CD4-positive, alpha-beta T cell treated with Interleukin-12 subunit alpha and Interleukin-12 subunit beta, for 1 hour (primary cell): ENCODE results near the gene SCFD1.
"Not testable (repeated sequence)": the region's sequence is repeated elsewhere in the genome, so short reads cannot be mapped to it uniquely, and the experiment has no call there.

Experiments
- DNase-seq: peaks from one replicate; pipeline ENCODE4 v3.0.0-alpha.2; 2020

Gene SCFD1

GRCh38 chr14:30680776-30681175 is 58.7 kb downstream of the SCFD1 start:
- not testable (repeated sequence) for DNase-seq

DNA sequence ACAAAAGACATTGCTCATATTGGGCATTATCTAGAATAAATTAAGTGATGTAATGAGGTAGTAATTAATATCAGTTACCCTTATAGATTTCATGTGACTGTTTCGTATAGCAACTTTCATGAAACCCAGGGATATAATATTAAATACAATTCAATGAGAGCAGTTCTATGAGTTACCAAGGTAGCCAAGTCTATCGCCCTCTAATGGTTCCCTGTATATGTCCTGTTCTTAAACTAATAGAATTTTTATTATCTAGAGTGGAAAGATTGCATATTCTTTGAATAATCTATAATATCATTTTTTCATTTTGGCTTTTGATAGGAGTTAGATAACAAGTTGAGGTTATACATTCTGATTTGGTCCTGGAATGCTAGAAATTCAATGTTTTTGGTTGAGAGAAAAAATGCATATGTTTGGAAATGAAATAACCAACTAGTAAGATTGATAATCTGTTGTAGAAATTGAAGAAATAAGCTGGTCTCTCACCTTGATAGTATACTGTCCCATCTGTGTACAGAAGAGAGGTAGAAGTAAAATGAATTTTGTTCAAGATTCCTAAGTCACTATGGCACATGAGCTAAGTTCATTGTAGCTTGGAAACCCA is 59.7 kb downstream of the SCFD1 start:
- no peak for DNase-seq

DNA sequence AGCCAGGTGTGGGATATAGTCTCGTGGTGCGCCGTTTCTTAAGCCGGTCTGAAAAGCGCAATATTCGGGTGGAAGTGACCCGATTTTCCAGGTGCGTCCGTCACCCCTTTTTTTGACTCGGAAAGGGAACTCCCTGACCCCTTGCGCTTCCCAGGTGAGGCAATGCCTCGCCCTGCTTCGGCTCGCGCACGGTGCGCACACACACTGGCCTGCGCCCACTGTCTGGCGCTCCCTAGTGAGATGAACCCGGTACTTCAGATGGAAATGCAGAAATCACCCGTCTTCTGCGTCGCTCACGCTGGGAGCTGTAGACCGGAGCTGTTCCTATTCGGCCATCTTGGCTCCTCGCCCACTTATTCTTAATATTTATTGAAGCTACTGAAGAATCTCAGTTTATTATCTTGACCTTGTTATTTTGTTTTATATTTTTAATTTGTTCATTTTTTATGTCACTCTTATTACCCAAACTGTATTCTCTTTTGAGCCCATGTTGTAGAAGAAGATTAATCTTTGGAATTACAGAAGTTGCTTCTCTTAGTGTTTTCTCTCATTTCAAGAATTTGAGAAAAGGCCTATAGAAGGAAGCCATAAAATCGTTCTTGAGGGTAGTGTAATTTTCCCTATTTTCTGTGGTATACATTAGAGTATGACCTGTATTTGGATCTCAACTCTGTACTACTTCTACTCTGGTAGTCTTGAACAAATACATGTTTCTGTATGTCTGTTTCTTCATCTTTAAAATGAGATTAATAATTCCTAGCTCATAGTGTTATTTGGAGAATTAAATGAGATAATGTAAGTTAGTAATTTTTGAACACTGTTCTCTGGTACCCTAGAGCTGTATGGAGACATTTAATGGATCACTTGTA is 68.6 kb downstream of the SCFD1 start:
- peak; percentile 61 for DNase-seq

- no peak for DNase-seq
These were observed 69.8 kb downstream of the SCFD1 start for GRCh38 chr14:30691751-30692398.

GRCh38 chr14:30692669-30693068 is 70.5 kb downstream of the SCFD1 start:
- no peak for DNase-seq

GRCh38 chr14:30698463-30698862 is 76.3 kb downstream of the SCFD1 start:
- no peak for DNase-seq

GRCh38 chr14:30706704-30707103 is 84.6 kb downstream of the SCFD1 start:
- no peak for DNase-seq

DNA sequence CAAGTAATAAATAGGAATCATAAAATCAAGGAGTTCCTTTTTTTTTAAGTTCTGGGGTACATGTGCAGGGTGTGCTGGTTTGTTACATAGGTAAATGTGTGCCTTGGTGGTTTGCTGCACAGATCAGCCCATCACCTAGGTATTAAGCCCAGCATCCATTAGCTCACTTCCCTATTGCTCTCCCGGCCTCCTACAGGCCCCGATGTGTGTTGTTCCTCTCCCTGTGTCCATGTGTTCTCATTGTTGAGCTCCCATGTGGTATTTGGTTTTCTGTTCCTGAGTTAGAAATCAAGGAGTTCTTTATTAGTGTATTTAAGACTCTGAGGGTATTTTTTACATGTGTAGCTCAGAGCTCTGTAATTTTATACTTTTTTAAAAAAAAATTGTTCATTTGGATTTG is 86.0 kb downstream of the SCFD1 start:
- no peak for DNase-seq

DNA sequence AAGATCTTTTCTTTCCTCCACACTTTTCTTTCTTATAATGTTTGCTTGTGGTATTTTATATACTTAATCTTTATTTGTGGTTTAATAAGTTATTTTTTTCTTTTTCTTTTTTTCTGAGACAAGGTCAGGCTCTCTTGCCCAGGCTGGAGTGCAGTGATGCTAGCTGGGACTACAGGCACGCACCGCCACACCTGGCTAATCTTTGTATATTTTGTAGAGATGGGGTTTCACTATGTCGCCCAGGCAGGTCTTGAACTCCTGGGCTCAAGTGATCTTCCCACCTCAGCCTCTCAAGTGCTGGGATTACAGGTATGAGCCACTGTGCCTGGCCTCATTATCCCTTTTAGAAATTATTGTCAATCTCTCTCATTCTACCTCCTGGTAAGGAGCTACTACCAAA is 87.1 kb downstream of the SCFD1 start:
- DNase-seq, result no peak

- DNase-seq, result no peak
These were observed 88.8 kb downstream of the SCFD1 start for GRCh38 chr14:30710876-30711275.

DNA sequence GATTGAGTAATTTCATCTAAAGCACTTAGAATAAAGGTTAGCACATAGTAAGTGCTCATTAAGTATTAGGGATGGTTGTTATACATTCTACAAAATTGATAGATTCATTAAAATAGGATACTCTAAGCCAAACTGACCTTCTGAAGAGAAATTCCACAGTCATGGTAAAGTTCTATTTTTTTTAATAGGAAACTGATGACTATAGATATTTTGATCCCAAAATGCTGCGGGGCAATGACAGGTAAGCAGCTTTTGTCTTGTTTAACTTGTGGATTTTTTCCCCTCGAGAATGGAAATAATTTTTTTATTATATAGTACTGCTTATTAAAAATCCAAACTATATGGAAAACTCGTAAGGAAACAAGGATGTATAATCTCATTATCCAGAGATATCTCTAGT is 97.0 kb downstream of the SCFD1 start:
- no peak for DNase-seq

- no peak for DNase-seq
These were observed 103.6 kb downstream of the SCFD1 start for GRCh38 chr14:30725763-30726162.

DNA sequence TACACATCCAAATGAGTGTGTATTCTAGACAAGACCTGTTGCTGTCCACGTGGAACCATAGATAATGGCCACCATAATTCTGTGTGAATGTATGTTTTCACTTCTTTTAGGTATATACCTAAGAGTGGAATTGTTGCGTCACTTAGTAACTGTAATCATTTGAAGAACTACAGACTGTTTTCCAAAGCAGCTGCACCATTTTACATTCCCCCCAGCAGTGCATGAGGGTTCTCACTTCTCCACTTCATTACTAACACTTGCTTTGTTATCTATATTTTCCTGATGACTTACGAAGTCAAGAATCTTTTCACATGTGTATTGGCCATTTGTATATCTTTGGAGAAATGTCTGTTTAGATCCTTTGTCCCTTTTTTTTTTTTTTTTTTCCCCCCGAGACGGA is 106.4 kb downstream of the SCFD1 start:
- no peak for DNase-seq

DNA sequence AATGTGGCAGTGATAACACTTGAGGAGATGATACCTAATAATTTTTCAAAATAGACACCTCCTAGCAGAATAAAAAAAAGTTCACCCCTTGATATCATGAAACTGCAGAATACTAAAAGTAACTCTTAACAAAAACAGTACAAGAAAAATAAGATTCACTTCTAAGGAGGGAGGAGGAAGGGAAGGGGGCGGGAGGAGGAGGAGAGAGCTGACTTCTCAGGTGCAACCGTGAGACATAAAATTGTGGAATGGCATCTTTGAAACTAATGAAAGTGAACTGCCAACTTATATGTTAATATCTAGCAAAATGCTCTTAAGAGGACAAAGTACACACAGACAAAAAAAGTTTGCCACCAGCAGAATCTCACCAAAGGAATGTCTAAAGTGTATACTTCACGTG is 115.8 kb downstream of the SCFD1 start:
- DNase-seq, result no peak

DNA sequence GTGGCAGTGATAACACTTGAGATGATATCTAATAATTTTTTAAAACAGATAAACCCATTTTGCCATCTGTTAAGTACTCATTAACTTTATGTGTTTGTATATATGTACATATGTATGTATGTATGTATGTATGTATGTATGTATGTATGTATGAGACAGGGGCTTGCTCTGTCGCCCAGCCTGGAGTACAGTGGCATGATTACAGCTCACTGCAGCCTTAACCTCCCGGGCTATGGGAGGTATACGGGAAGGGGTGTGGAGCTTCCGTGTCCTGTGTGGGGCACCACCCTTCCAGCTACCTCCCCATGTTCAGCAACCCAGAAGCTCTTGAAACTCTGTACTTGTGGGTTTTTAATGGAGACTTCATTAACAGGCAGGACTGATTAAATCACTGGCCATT is 116.9 kb downstream of the SCFD1 start:
- DNase-seq, result no peak

DNA sequence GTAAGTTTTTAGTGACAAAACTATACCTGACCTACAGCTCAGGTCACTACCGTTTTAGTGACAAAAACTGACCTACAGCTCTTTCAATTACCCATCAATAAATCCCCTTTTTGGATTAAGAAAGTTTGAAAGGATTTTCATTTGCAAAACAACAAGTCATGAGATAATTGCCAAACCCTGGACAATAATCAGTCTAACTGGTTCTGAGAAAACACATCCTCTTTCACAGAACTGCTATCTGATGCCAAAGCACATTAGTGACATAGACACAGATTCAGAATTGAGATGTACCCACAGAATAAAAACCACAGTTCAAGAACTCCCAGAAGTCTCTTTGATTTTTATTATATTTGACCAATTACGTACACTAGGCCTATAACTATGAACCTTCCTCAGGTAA is 126.2 kb downstream of the SCFD1 start:
- no peak for DNase-seq

DNA sequence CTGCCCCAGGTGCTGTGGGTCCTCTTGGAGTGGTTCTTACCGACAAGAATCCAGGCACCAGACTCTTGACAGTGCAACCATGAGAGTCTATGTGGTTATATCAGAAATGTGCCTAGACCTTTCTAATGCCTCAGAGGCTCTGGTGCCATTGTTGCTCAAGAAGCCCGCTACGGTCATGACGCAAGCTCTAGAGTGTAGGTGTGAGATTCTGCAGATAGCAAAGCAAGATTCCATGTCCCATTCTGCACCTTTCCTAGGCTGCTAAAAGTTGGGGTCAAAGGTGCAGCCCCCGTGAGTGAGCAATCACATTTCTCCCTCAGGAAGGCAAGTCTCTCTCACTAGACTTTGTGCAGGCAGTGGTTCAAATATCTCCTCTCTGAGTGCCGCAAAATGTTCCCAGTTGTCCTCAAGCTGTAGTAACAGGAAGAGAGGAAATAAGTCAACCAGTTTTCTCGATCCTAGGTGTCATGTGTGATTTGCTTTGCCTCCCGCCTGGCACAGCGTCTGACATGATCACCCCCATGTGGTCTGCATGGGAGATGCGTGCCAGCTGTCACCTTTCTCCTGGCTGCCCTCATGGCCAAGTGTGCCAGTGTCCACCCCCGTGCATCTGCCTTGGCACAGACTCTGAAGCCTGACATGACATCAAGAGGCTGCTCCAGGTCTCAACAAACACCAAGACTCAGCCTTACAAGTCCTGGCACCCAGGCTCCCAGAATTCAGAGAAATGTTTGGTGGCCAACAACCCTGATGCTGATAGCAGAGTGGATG is 129.7 kb downstream of the SCFD1 start:
- no peak for DNase-seq

DNA sequence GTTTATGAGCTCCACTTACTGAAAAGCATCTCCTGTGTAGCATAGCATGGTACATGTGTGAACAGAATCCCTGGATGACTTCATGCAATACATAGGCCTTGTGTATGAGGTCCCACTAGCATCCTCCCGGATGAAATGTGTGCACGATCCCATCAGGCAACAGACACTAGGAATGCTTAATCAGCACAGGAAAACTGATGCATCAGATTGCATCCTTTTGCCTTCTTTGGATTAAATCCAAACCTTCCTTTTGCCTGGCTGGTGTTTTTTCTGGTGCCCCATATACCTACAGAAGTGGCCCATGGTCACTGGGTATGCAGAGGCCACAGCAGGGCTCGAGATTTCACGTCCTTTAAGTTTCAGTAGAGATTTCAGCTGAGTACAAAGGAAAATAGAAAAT is 131.3 kb downstream of the SCFD1 start:
- no peak for DNase-seq

DNA sequence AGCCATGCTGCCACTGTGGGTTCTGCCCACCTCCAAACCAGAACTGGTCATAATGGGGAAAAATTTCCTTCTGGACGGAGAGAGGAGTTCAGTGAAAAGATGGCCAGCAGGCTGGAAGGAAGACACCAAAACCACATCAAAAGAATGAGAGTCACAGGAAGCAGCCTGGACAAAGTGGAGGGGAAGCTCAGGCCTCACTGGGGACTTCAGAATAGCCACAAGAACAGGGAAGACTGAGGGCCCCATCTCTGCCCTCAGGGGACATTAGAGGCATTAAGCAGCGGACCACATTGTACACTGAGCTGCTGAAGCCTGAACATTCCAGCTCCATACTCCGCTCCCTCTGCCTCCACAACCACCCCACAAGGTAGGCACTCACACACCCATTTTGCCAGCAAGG is 132.7 kb downstream of the SCFD1 start:
- no peak for DNase-seq

GRCh38 chr14:30756594-30756993 is 134.5 kb downstream of the SCFD1 start:
- DNase-seq, result no peak

GRCh38 chr14:30757082-30757481 is 135.0 kb downstream of the SCFD1 start:
- DNase-seq, result no peak

- no peak for DNase-seq
These were observed 137.3 kb downstream of the SCFD1 start for GRCh38 chr14:30759172-30760125.
